ENCODE measurements around the gene KLF13. TPM values are rescaled to one million over a fixed set of nuclear protein-coding genes. Genes with fewer than 3 reads are reported as not detected.

Gene KLF13
- polyA plus RNA-seq, 2 of the 4 experiments (the other 2 are of a cell fraction) = 53.5 TPM

- no peak overlapping the region; the same call in 2 of the 3 replicates for H3K4me2 ChIP-seq
- H3K27ac ChIP-seq = no peak overlapping the region
- CTCF ChIA-PET = interaction anchor here (0.6 to 3.7 kb wide), 7 partner anchors 12 to 164 kb away, joined by 3 to 18 read pairs (median 9); no protein-coding TSS in a partner anchor
- FAIRE-seq (no peak), DNase-seq (ENCODE audit: low read depth in 1 of 2, low spot score in 1 of 2) (no peak), ATAC-seq (no peak)
- H3K4me1 ChIP-seq = peaks cover 14% of the 10 kb centered on the region
- H3K9me3 ChIP-seq = peaks cover 4% of the 10 kb centered on the region; the same call in 1 of the 3 replicates
- 91% methylated on average over 4 of the region's 5 CpGs for WGBS (ENCODE audit: missing lambda C conversion rate)
- TF ChIP-seq GATA3 (IDR thresholded peaks at IDR 0.05; ENCODE audit: borderline replicate concordance) (no peak), MAFK (IDR thresholded peaks at IDR 0.05; ENCODE audit: partially characterized antibody) (no peak), JUNB (IDR thresholded peaks at IDR 0.05) (no peak), E2F6 (IDR thresholded peaks at IDR 0.05; ENCODE audit: borderline replicate concordance, low read depth) (no peak), SMC3 (IDR thresholded peaks at IDR 0.05) (no peak)
- no peak overlapping the region for H3K4me3 ChIP-seq
- POLR2A ChIA-PET = interaction anchor here (1.1 kb wide), 1 partner anchor 16 kb away, joined by 3 read pairs; no protein-coding TSS in a partner anchor
Measured at GRCh38 chr15:31324186-31324585, 2.4 kb upstream of the KLF13 start.

GRCh38 chr15:31324806-31325594, 1.6 kb upstream of the KLF13 start:
- POLR2A ChIA-PET = interaction anchor here (0.9 to 2.0 kb wide), 8 partner anchors 10 to 124 kb away, joined by 3 to 41 read pairs (median 5); no protein-coding TSS in a partner anchor
- DNase-seq (ENCODE audit: low read depth in 1 of 2, low spot score in 1 of 2) = no peak
- Histone ChIP-seq H3K4me2 (peak overlapping the region; percentile 81), H3K27ac (peak overlapping the region; percentile 94), H3K4me1 (peaks cover 22% of the 10 kb centered on the region), H3K9me3 (peaks cover 4% of the 10 kb centered on the region; the same call in 1 of the 3 replicates), H3K4me3 (peak overlapping the region; percentile 71)
- peak in 1 of 2 experiments; percentile 17; a peak in 3 of 6 replicates for ATAC-seq
- CTCF ChIA-PET = interaction anchor here (0.7 to 3.7 kb wide), 10 partner anchors 9 to 164 kb away, joined by 3 to 18 read pairs (median 8); no protein-coding TSS in a partner anchor
- TF ChIP-seq CEBPB (IDR thresholded peaks at IDR 0.05) (no peak), RFX5 (IDR thresholded peaks at IDR 0.05) (no peak), EHF (CRISPR knock-in tag; IDR thresholded peaks at IDR 0.05) (no peak), USF2 (IDR thresholded peaks at IDR 0.05) (no peak)
- no peak for FAIRE-seq
- 56% methylated on average over 23 of the region's 23 CpGs for WGBS (ENCODE audit: missing lambda C conversion rate)

- H3K4me2 ChIP-seq = peak overlapping the region; percentile 81
- H3K4me1 ChIP-seq = peaks cover 24% of the 10 kb centered on the region
- 3% methylated on average over 15 of the region's 58 CpGs for WGBS (ENCODE audit: missing lambda C conversion rate)
- DNase-seq (ENCODE audit: low read depth in 1 of 2, low spot score in 1 of 2) (peak in 1 of 2 experiments; percentile 43), ATAC-seq (peak; percentile 5 to 41; a peak in 4 of 6 replicates), FAIRE-seq (no peak)
- no peak for TF ChIP-seq POLR2A (IDR thresholded peaks at IDR 0.05; ENCODE audit: low read length)
- TF ChIP-seq FOSL2 (IDR thresholded peaks at IDR 0.05) = no peak
- TF ChIP-seq FOSL2 (CRISPR knock-in tag; IDR thresholded peaks at IDR 0.05) = no peak
- peak; percentile 26; the same call in 2 of the 3 replicates for TF ChIP-seq BCL3 (IDR thresholded peaks at IDR 0.05)
- no peak for TF ChIP-seq REST (IDR thresholded peaks at IDR 0.05)
- TF ChIP-seq PHF8 (IDR thresholded peaks at IDR 0.05; ENCODE audit: borderline replicate concordance, low read depth) = peak; percentile 76
- TF ChIP-seq JUN (IDR thresholded peaks at IDR 0.05) = peak in 1 of 2 experiments; percentile 77; a peak in 2 of 5 replicates
- TF ChIP-seq RFX5 (IDR thresholded peaks at IDR 0.05) = no peak
- H3K4me3 ChIP-seq = peak overlapping the region; percentile 71
- H3K9me3 ChIP-seq = peaks cover 4% of the 10 kb centered on the region; the same call in 1 of the 3 replicates
- POLR2A ChIA-PET = interaction anchor here (0.8 to 2.0 kb wide), 14 partner anchors 10 to 124 kb away, joined by 3 to 41 read pairs (median 4); no protein-coding TSS in a partner anchor
- H3K27ac ChIP-seq = peak overlapping the region; percentile 94
- CTCF ChIA-PET = interaction anchor here (0.6 to 3.7 kb wide), 15 partner anchors 10 to 708 kb away, joined by 3 to 18 read pairs (median 4); no protein-coding TSS in a partner anchor
Measured at GRCh38 chr15:31325595-31326155, 960 bp upstream of the KLF13 start.

All from A549 (cell line).